Psoas muscle (tissue), 8 donors: ENCODE data around the gene RUFY1. TPM values are rescaled to one million over a fixed set of nuclear protein-coding genes. Genes with fewer than 3 reads are reported as not detected.
"Not testable (repeated sequence)": the region's sequence is repeated elsewhere in the genome, so short reads cannot be mapped to it uniquely, and the experiment has no call there.

Experiments used
- ATAC-seq, 4 donors: fragments of 200-7000 bp; cut with Tn5 transposase; one replicate each; pipeline ENCODE4 v1.9.1; 2020; ENCODE audit warnings: moderate library complexity in 3 of 4, mild to moderate bottlenecking in 2 of 4
- DNase-seq, 2 donors: peaks; one replicate each; pipeline ENCODE4 v3.0.0-alpha.2; 2020
- H3K27ac ChIP-seq: fragments of 200-600 bp; one replicate; pipeline ENCODE4 v1.8.0; 2022
- H3K27me3 ChIP-seq, 3 donors: fragments of 200-600 bp in 1 of 3; one replicate each; pipeline versions ENCODE4 v1.6.1 to v1.8.0; 2013 to 2022; ENCODE audit warnings: low read length in 2 of 3, mild to moderate bottlenecking in 2 of 3, moderate library complexity in 1 of 3; ENCODE audit not compliant: insufficient read depth in 3 of 3
- H3K36me3 ChIP-seq, 2 donors: fragments of 200-600 bp in 1 of 2; one replicate each; pipeline versions ENCODE4 v1.6.1 to v1.8.0; 2013 to 2022; ENCODE audit warnings: low read depth in 1 of 2, mild to moderate bottlenecking in 1 of 2, moderate library complexity in 1 of 2; ENCODE audit not compliant: insufficient read depth in 1 of 2
- H3K4me1 ChIP-seq: fragments of 200-600 bp; one replicate; pipeline ENCODE4 v1.8.0; 2022
- H3K4me3 ChIP-seq: fragments of 200-600 bp; one replicate; pipeline ENCODE4 v1.8.0; 2022; ENCODE audit warnings: mild to moderate bottlenecking
- H3K9me3 ChIP-seq: fragments of 200-600 bp; one replicate; pipeline ENCODE4 v1.8.0; 2022
- WGBS, 3 donors: extraction: QIAGEN DNeasy Blood & Tissue Kit; methylation state at CpG; one replicate each; pipeline versions ENCODE4 v1.1.6 to v1.1.7; 2013; 5-methylcytosine and 5-hydroxymethylcytosine counted together
- intact Hi-C, 2 donors: fragments of 100-400 bp; cut with DNase I; formaldehyde crosslinking; loops; one replicate each; pipeline versions ENCODE4 v1.11.0 to v1.14.2; 2022
- polyA plus RNA-seq, 3 donors: library from polyadenylated mRNA; stranded (reverse); fragments of 200-250 nt; gene quantifications; one replicate each; pipeline ENCODE4 v1.2.3, GENCODE V29; 2013
- total RNA-seq, 4 donors: library from RNA; stranded (reverse); fragmentation: NEBNext Ultra II Directional in 2 of 4; extraction: Animal tissue kit (Norgen Biotek cat#: 25700) in 2 of 4; gene quantifications; one replicate each; pipeline versions ENCODE4 v1.2.1 to v1.2.4, GENCODE V29; 2021 to 2023
- donor health status: healthy with polysubstance abuse.
- donor health status: DM: no; HTN: no; CAD: no; lungs with moderate emphysema.
- donor health status: Bipolar disorder and iron deficiency.
- donor health status: healthy.
- donor health status: DM: yes; HTN: yes; CAD: no.
- donor health status: DM: no; HTN: no; CAD: no.
- donor health status: DM: no; HTN: no; CAD: no.
- donor health status: DM: yes; HTN: yes; CAD: no.

RUFY1 gene
- total and polyA plus RNA-seq, 7 donors = 17.9 to 26.3 (median 22.8) TPM

GRCh38 chr5:179657302-179658178, 107.2 kb downstream of the RUFY1 start:
- H3K4me1 ChIP-seq, intact Hi-C loops, H3K27me3 ChIP-seq, H3K27ac ChIP-seq, H3K9me3 ChIP-seq, H3K36me3 ChIP-seq: not testable (repeated sequence)
- H3K4me3 ChIP-seq = peak overlapping the region; percentile 43
- peak in 1 of 2 donors; percentile 66 for DNase-seq
- ATAC-seq = peak; percentile 93 to 98 (median 98)
- WGBS, 3 donors = 18 to 78% (median 50%) methylated on average over 1 to 11 of the region's 50 CpGs

GRCh38 chr5:179658179-179658856, 108.0 kb downstream of the RUFY1 start:
- Histone ChIP-seq H3K27ac (peak overlapping the region; percentile 63), H3K4me3 (peak overlapping the region; percentile 66)
- H3K9me3 ChIP-seq, intact Hi-C loops, H3K27me3 ChIP-seq, H3K4me1 ChIP-seq, DNase-seq, H3K36me3 ChIP-seq: not testable (repeated sequence)
- peak in 3 of 4 donors; percentile 29 to 46 (median 30) for ATAC-seq
- 13 to 17% (median 14%) methylated on average over 10 of the region's 29 CpGs for WGBS, 3 donors

Other genes with a start within 250 kb of the RUFY1 start
- gene ADAMTS2, start 205.1 kb upstream of the RUFY1 start, total RNA-seq = 1 to 10 TPM; 1.9 to 3.7 (median 2.5) TPM
- 1 to 10 TPM in 1 of 3 donors, under 1 TPM in 2; 0.83 to 2.0 (median 0.97) TPM for gene ADAMTS2, start 205.1 kb upstream of the RUFY1 start, polyA plus RNA-seq
- gene HNRNPH1, start 73.1 kb downstream of the RUFY1 start, total RNA-seq = 100 to 1,000 TPM; 141 to 195 (median 179) TPM
- 100 to 1,000 TPM; 105 to 226 (median 142) TPM for gene HNRNPH1, start 73.1 kb downstream of the RUFY1 start, polyA plus RNA-seq
- gene CBY3, start 130.5 kb downstream of the RUFY1 start, total RNA-seq = not detected
- under 1 TPM in 1 of 3 donors, not detected in 2; 0.16 TPM for gene CBY3, start 130.5 kb downstream of the RUFY1 start, polyA plus RNA-seq
- gene CANX, start 148.4 kb downstream of the RUFY1 start, total RNA-seq = 100 to 1,000 TPM; 205 to 285 (median 241) TPM
- gene CANX, start 148.4 kb downstream of the RUFY1 start, polyA plus RNA-seq = 100 to 1,000 TPM in 2 of 3 donors, 10 to 100 TPM in 1; 85.7 to 252 (median 172) TPM
- gene MAML1, start 182.3 kb downstream of the RUFY1 start, total RNA-seq = 10 to 100 TPM; 11.2 to 16.0 (median 12.3) TPM
- 10 to 100 TPM in 1 of 3 donors, 1 to 10 TPM in 2; 4.6 to 12.1 (median 5.8) TPM for gene MAML1, start 182.3 kb downstream of the RUFY1 start, polyA plus RNA-seq
- gene LTC4S, start 243.4 kb downstream of the RUFY1 start, total RNA-seq = 1 to 10 TPM; 1.7 to 6.7 (median 4.5) TPM
- gene LTC4S, start 243.4 kb downstream of the RUFY1 start, polyA plus RNA-seq = 1 to 10 TPM; 1.5 to 2.2 (median 2.1) TPM